GM12878 (cell line): Measurements from ENCODE around the gene RGL4.
"Not testable (repeated sequence)": the region's sequence is repeated elsewhere in the genome, so short reads cannot be mapped to it uniquely, and the experiment has no call there.

Experiments used
- BRCA1 ChIP-seq: IDR thresholded peaks from 2 replicates; pipeline ENCODE4 v1.6.1; 2011; ENCODE audit warnings: low read depth, low read length, improper control_type of control experiment
- HDAC2 ChIP-seq: fragments of 200-600 bp; sonication (generic); IDR thresholded peaks from 2 replicates; pipeline ENCODE4 v1.6.1; 2017

GRCh38 chr22:23660381-23660780, 30.4 kb upstream of the RGL4 start:
- not testable (repeated sequence) for TF ChIP-seq BRCA1, HDAC2
